ENCODE data around the gene DDB1.

- TF ChIP-seq MAFF (IDR thresholded peaks at IDR 0.05; ENCODE audit: low read length) (no peak), CHD1 (IDR thresholded peaks at IDR 0.05; ENCODE audit: low read length) (no peak), ZNF785 (CRISPR knock-in tag; IDR thresholded peaks at IDR 0.05) (no peak), CTCF (IDR thresholded peaks at IDR 0.05 in 2 of 3, conservative IDR thresholded peaks at IDR 0.05 in 1 of 3; ENCODE audit: insufficient read depth in 2 of 3, low read depth in 1 of 3, low read length in 3 of 3) (no peak), YY1 (IDR thresholded peaks at IDR 0.05; ENCODE audit: borderline replicate concordance in 1 of 3, control insufficient read depth in 1 of 3, extremely low read depth in 1 of 3, insufficient read depth in 3 of 3, insufficient read length in 1 of 3, insufficient replicate concordance in 2 of 3, low read depth in 1 of 3, low read length in 2 of 3) (no peak), ZBTB26 (CRISPR knock-in tag; IDR thresholded peaks at IDR 0.05) (no peak), ZEB2 (IDR thresholded peaks at IDR 0.05) (no peak), FIP1L1 (IDR thresholded peaks at IDR 0.05; ENCODE audit: low read depth, low read length, poor library complexity, severe bottlenecking) (no peak)
Observed at GRCh38 chr11:61354208-61354607, 21.3 kb upstream of the DDB1 start.
